ENCODE measurements around the gene ECI1.
A peak's percentile ranks its signal among the peaks of the same experiment; 100 is the strongest.
"Not testable (repeated sequence)": the region's sequence is repeated elsewhere in the genome, so short reads cannot be mapped to it uniquely, and the experiment has no call there.

ECI1 gene

DNA sequence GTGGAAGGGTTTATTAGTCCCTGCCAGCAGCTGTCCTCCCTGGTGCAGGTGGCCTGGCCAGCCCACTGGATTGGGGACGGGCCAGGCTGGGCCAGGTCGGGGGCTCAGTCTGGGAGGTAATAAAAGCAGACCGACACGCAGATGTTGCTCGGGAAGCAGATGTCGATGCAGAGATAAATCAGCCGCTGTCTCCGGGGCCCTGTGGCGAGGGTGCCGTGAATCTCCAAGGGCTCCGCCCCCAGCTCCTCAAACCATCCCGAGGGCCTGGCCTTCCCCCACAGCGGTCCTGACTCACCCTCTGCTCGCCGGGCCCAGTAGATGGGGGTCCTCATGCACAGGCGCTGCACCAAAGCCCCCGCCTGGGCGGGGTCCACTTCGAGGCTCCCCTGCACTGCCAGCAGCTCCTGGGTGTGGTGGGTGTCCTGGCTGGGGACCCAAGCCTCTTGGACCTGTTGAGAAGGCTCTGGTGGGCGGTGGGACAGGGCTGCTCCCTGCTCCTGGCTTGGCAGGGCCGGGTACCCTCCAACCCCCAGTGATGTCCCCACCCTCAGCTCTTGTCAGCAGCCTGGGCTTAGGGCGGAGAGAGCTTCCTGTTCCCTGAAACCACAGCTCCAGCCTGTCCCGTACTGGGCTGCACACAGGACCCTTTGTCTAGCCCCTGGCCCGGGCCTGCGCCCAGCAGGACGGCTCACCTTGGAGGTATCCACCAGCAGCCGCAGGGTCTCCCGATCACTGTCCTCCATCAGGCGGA, 42.0 kb downstream of the ECI1 start:
- no peak for DNase-seq

DNA sequence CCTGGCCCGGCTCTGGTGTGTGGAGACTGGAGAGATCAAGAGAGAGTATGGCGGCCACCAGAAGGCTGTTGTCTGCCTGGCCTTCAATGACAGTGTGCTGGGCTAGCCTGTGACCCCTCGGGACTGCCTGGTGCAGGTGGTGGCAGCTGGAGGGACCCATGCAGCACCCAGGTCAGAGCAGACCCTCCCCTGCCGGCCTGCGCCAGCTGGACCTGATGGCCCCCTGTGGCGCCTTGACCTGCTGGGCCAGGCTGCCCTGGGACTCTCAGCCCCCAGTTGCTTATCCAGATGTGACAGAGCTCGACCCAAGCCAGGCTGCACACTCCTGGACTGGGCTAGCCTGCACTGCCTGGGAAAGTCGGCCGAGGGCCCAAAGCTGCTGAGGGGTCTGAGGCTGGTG, 42.6 kb downstream of the ECI1 start:
- DNase-seq = no peak

DNA sequence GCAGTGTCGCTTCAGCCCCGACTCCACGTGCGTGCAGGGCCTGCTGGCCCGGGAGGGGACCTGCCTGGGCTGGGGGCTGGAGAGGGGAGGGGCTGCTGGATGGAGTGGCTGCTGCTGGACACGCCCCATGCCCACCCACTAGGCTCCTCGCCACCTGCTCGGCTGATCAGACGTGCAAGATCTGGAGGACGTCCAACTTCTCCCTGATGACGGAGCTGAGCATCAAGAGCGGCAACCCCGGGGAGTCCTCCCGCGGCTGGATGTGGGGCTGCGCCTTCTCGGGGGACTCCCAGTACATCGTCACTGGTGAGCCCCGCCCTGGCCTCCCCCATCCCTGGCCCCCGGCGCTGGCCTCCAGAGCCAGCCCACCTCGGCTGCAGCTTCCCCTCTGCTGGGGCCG, 43.1 kb downstream of the ECI1 start:
- DNase-seq = no peak

DNA sequence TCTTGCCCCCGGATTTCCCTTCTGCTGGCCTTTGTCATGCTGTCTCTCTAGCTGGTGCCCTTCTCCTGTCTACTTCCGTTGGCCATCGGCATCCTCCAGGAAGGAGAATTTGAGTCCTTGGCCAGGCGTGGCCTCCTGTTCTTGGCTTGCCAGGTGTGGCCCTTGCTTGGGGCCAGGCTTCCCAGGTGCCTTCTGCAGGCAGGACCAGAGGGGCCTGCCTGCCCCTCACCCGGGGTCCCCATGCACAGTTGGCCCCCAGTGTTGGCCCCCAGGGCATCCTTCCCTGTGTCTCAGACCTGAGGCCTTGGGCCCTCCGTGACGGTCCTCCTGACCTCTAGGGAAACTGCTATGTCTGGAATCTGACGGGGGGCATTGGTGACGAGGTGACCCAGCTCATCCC, 43.5 kb downstream of the ECI1 start:
- DNase-seq = no peak

DNA sequence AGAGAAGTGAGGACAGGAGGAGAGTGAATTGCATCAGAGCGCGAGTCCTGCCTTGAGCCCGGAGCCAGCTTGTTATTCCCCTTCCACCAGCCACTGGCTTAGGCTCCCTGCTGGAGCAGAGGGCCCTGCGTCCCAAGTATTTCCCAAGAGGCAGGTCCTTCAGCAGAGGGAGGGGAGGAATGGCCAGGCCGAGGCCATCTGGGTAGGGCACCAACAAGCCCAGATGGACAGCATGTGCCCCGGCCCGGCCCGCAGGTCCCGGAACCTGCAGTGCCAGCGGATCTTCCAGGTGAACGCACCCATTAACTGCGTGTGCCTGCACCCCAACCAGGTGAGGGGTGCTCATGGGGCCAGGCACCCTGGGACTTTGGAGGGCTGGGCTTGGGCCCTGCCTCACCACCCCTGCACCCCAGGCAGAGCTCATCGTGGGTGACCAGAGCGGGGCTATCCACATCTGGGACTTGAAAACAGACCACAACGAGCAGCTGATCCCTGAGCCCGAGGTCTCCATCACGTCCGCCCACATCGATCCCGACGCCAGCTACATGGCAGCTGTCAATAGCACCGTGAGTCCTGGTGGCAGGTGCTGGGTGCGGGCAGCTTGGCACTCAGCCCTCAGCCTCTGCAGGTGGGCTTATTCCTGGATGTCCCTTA, 44.5 kb downstream of the ECI1 start:
- no peak for DNase-seq

DNA sequence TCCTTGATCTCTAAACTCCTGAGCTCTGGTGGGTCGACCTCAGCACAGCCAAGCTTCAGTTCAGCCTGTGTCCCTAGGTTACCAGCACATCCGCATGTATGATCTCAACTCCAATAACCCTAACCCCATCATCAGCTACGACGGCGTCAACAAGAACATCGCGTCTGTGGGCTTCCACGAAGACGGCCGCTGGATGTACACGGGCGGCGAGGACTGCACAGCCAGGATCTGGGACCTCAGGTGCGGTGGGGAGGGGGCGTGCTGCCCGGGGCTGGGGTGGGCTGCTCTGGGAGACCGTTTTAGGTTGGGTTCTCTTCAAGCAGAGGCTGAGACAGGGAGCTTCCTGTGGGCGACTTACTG, 45.0 kb downstream of the ECI1 start:
- no peak for DNase-seq

DNA sequence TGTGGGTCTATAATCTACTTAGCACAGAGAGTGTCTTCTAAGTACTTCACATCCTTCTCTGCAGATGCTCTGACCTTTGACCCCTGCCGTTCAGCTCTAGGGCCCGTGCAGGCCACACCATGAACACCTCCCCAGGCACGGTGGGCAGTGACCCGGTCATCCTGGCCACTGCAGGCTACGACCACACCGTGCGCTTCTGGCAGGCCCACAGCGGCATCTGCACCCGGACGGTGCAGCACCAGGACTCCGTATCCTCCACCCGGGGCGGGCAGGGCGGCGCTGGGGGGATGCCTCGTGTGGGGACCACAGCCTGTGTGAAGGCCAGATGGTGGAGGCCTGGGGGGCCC, 45.4 kb downstream of the ECI1 start:
- DNase-seq = no peak

DNA sequence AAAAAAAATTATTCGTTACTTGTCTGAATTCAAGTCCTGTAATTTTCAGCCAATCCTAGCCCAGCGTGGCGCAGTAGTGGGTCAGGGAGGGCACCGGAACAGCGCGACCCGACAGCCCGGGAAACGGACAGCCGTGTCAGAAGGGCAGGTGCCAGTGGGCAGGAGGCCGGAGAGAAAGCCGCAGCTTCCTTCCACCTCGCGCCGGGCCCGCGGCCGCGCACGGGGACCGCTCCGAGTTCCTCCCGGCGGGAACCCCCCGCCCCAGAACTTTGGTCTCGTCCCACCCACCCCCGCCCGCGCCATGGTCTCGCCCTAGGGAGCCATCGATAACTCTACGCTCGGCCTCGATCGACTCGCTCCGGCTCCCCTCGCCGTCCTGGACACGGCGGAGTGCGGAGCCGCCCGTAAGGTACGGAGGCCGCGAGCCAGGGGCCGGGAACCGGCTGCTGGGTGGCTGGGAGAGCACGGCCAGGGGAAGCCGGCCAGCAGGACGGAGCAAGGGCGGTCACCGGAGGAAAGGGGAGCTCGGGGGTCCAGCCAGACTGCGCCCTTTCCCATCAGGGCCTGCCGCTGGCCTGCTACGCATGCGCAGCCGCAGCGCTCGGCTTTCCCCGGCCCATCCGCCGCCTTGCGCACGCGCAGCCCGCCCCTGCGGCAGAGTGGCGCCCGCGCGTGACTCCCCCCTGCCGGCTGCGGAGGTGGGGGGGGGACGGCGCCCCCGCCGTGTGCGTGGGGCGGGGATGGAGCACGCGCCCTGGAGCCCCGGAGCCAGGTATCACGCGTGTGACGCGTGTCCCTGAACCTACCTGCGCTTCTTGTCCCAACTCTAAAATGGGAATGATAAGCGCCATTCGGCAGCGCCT, 46.1 kb downstream of the ECI1 start, which contains the start of gene MLST8:
MLST8 (plus strand) TSS at position 351 of the 863 bp plus-strand sequence. CDS start 632 bp downstream, outside the sequence.
- DNase-seq = peak; percentile 88

DNA sequence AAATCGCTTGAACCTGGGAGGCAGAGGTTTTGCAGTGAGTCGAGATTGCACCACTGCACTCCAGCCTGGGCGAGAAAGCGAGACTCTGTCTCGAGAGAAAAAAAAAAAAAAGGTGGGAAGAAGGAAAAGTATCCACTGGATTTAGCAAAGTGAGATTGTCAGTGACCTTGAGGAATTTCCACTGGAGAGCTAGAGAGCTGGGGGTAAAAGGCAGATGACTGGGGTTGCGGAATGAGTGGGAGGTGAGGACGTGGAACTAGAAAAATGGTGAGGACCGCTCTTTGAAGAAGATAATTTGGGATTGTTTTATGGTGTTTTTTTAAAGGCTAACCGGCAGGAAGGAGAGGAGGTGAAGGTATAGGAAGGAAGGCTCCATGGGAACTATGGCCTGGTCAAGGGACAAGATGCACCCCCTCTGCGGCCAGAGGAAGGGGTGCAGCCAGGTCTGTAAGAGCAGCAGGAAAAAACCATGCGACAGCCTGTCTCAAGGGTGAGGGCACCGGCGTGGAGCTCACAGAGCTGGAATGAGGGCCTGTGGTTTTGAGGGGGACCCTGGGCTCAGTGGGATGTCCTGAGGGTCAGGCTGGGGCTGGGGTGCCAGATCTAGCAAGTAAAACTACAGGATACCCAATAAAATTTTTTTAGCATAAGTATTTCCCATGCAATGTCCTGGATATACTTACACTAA, 46.8 kb downstream of the ECI1 start:
- DNase-seq = no peak

DNA sequence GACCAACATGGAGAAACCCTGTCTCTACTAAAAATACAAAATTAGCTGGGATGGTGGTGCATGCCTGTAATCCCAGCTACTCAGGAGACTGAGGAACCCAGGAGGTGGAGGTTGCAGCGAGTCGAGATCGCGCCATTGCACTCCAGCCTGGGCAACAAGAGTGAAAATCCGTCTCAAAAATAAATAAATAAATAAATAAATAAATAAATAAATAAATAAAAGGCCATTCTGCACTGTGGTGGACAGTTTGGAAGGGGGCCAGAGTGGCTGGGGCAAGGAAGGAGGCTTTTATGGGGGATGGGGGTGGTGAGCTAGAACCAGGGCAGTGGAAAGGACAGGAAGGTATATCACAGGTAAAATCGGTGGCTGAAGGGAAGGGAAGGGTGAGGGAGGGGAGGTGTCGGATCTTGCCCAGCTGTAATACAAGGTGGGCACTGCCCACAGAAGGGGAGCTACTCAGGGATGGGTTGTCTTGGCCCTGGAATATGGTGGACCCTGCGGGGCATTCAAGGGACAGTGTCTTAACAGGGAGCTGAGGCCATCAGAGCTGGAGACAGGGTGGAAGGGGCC, 48.2 kb downstream of the ECI1 start:
- not testable (repeated sequence) for DNase-seq

DNA sequence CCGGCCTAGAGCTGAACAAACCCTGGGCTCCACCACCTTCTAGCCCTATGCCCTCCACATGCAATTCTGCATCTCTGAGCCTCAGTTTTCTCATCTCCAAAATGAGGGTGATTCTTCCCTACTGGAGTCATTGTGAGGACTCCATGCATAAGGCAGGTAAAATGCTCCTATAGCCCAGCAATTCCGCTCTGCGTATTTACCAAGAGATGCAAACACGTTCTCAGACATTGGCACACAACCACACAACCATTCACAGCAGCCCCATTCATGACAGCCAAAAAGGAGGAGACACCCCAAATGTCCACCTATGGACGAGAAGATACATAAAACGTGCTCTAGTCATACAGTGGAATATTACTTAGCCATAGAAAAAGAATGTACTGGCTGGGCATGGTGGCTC, 51.1 kb downstream of the ECI1 start:
- no peak for DNase-seq

DNA sequence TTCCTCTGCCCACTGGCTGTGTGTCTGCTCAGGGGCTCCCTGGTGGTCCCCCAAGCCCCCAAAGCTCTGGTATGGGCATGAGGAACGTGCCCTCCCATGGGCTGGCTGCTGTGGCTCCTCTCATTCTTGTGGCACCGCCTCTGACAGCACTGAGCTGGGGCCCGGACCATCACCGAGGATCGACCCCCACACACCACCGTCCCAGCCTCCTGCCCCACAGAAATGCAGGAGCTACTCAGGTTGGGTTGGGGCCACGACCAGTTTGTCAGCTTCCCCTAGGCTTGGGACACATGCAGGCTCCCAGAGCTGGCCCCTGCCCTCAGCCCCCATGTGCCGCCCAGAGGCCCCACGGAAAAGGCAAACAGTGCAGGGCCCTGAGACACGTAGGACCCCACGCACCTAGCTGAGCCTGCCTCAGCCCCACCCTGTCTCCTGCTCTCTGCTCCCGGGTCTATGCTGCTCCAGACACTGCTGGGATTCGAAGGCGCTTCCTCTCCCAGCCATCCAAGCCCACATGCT, 51.7 kb downstream of the ECI1 start:
- DNase-seq = no peak

DNA sequence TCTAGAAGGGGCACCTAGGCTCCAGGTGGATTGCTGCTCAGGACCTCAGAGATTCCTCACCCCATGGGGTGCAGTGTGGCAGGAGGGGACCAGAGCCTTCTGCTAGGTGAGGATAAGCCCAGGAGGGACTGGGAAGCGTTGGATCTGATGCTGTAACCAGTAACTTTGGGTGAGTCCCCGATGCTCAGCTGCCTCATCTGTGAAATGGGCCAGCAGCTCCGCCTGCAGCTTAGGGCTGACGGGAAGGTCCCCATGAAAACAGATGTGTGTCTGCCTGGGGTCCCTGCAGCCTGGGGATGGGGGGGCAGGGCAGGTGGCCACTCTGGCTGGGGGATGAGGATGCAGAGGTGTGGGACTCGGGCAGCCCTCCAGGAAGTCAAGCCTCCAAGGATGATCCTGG, 52.3 kb downstream of the ECI1 start:
- no peak for DNase-seq

DNA sequence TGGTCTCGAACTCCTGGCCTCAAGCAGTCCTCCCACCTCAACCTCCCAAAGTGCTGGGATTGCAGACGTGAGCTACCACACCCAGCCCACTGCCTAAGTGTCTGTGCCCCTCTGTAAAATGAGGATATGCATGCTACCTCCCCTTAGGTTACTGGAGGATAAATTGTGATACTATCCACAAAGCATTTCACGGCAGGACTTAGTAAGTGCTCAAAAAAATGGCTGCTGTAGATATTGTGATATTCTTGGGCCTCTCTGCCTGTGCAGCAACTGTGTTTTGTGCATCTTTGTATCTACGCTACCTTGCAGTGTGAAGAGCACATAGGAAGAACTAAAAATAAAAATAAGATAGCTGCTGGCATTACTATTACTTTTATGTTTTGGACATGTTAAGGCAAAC, 53.1 kb downstream of the ECI1 start:
- no peak for DNase-seq

DNA sequence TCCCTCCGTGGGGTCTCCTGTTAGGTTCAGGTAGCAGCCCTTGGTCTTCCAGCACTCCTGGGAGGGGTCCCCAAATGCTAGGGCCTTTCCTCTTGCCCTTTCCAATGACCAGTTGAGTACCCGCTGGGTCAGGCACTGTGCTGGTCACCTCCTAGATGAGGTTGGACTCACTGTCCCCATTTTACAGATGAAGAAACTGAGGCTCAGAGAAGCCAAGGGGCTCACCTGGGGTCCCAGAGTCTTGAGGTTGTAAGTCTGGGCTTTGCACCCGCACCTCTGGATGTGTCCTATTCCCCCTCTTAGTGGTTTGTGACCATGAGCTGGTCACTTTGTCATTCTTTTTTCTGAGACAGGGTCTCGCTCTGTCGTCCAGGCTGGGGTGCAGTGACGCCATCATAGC, 53.6 kb downstream of the ECI1 start:
- DNase-seq = no peak

DNA sequence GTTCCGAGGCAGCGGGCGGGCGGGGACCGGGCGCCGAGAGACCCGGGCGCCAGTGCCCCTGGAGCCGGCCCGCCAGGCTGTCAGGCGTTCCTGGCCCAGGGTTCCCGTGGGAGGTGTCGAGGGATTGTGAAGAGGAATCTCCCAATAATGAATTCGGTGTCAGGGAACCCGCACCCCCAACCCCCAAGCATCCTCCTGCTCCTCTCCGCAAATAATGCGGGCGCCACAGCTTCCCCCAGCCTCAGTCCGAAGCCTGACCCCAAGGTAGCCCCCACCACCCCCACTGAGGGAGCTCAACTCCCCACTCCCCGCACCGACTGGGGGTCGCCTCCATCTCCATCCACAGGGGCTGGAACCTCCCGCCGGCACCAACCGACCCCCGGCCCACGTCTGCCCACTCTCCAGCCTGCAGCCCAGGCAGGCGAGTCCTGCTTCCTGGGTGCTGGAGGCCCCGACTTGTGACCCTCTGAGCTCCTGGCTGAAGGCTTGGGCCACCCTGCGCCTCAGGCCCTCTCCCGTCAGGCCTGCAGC, 54.3 kb downstream of the ECI1 start:
- no peak for DNase-seq

DNA sequence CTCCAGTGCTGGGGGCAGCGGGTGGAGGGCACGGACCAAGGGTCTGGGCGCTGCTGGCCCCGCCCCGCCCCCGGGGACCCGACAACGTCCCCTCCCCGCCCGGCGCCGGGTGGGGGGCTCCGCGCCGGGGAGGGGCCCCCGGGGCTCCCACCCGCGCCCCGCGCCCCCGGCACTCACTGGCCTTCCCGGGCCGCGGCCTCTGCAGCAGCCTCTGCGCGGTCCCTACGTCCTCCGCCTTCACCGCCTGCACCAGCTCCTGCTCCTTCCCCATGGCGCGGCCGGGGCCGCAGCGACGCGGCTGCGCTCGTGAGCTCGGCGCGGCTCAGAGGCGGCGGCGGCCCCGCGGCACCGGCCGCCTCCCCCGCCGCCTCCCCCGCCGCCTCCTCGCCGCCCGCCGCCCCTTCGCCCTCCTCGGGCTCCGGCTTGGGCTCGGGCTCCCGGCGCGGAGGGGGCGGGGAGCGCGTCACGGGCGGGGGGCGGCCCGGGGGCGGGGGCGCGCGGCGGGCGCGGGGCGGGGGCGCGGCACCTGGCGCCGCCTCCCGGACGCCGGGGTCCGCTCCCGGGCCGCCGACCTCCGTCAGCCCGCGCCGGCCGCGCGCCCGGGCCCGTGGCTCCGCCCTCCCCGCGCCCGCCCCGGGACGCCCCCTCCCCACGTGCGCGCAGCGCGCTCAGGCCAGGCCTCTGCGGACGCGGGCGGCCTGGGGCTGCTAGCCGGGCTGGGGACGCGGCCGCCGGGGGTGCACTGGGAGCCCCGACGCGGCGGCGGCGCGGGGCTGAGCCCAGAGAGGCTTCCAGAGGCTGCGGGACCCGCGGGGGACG, 55.0 kb downstream of the ECI1 start, which contains the start of gene CASKIN1:
CASKIN1 (minus strand) TSS at position 444 of the 819 bp plus-strand sequence; CDS start at position 271, 173 bp downstream.
- DNase-seq = no peak

DNA sequence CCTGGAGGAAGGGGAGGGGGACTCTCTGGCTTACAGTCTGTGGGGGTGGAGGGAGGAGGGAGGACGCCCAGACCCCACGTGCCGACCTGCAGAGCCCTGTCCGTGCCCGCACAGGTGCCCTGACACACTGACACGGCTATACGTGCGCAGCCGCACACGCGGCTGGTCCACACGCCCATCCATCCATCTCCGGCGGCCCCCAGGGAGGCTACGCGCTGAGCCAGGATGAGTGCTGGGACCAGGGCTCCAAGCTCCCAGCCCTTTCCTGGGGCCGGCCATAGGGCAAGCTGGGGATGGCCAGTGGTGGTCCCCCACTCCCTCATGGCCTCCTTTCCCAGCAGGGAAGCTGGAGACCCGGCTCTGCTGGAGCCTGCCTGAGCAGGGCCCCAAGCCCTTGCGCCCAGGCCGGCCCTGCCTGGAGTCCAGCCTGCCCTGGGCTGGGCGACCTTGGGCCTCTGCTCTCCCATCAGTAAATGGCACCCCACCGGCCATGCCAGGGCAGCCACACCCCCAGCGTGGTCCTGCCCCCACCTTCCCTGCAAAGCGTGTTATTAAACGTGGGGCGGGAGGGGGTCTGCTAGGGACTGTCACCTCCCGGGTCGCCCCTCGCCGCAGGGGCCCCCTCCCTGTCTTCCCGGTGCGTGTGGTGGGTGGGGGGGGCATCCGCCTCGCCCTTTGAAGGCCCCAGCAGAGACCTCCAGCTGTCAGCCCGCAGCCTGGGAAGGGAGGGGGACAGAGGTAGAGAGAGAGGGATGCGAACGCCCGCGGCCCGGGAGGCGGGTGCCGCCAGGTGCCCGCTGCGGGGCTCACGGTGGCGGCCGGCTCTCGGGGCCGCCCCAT, 55.8 kb downstream of the ECI1 start:
- DNase-seq = no peak

DNA sequence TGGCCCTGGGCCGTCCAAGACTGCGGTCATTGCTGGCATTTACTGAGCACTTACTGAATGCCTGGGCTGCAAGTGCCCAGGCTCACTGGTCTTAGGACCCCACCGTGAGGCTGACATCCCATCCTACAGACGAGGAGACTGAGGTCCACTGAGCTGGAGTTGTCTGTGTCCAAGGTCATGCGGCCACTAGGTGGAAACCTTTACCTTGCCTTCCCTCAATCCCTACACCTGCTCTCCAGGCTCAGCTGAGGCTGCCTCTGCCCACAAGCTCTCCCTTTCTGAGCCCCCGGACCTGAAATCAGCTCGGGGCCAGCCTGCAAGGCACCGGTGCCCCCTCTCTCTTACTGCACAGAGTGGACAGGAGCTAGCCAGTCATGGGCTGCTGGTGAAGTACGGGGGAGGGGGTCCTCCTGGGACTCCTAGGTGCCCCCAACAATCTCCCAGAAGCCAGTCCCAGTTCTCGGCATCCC, 56.5 kb downstream of the ECI1 start:
- peak; percentile 42 for DNase-seq

DNA sequence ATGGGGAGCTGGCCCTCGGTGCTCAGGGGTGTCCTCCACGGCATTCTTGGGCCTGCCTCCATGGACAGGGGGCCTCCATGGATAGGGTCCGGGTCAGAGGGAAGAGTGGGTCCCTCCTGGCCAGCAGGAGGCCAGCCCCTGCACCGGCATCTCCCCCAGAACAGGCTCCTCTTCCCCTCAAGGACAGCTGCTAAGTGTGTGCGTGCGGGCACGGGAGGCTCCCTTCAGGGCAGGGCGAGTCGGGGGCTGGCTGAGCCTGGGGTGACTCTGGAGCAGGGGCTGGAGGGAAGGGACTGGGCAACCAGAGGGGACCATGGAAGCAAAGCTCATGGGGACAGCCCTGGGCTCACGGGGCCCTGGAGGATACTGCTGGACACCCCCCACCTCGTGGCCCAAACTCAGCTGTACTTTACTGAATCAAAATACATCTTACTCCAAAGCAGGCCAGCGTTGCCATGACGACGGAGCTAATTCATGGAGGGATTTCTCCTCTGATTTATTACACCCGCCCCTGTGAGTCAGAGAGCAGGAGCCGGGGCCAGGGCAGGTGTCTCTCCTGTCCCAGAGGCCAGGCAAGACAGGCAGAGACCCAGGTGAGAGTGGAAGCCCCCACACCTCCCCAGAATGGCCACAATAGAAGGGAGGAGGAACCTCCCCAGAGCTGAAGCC, 57.1 kb downstream of the ECI1 start:
- DNase-seq = no peak

All from activated CD4-positive, alpha-beta T cell treated with anti-CD3 and anti-CD28 coated beads, Interleukin-2, amount 50 U/mL, for 16 hours (primary cell).